ENCODE results near the gene PDYN.

PDYN gene

GRCh38 chr20:1952737-1953530, 40.9 kb downstream of the PDYN start:
- DNase-seq (ENCODE audit: low read depth in 2 of 2, low spot score in 1 of 2) = no peak

- DNase-seq (ENCODE audit: low read depth in 2 of 2, low spot score in 1 of 2) = no peak
Measured at GRCh38 chr20:1951436-1952115, 42.3 kb downstream of the PDYN start.

DNA sequence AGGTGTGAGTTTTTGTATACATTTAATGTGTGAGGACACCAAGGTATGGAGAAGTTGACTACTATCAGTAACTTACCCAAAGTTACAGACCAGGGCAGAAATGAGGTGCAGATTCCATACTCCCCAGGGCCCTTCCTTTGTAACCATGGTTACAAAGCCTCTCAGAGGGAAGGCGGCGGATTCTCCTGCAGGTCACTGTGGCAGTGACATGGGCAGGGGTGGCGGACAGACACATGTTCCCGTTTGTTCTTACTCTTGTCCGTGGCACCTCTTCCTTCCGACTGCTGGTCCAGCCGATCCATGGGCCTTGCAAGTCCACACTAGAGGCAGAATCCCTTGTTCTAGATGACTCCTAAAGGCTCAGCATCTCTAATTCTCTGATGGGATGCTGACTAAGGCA, 43.0 kb downstream of the PDYN start:
- no peak for DNase-seq (ENCODE audit: low read depth in 2 of 2, low spot score in 1 of 2)

DNA sequence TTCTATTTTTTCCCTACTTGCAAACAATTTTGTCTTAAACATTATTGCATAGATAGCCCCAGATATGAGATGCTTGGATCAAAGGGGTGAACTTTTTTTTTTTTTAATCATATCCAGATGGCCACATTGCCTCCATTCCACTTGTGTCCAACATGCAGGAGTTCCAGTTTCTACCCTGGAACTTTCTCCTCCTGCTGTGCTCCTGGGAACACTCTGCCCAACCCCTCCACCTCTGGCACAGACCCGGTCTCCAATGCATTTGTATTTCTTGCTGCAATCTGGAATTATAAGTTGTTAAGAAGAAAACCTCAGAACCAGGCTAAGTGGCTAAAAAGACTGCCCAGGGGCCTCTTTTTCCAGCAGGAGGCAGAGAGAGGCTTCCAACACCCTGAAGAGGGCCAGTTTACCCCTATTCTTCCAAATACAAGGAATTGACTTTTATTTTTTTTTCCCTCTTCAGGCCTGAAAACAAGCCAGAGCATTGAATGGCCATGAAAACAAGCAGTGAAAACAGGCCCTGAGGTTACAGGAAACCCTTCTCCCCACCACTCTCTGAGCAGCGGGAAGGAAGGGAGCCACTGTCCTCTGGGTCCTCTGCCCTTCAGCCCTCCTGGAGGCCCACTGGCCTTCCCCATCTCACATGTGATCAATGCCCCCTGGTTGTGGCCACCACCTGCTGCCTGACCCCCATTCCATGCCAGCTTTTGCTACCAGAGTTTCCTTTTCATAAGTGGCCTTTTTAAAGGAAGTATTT, 44.3 kb downstream of the PDYN start:
- no peak for DNase-seq (ENCODE audit: low read depth in 2 of 2, low spot score in 1 of 2)

- no peak for DNase-seq (ENCODE audit: low read depth in 2 of 2, low spot score in 1 of 2)
Measured at GRCh38 chr20:1947535-1947846, 46.4 kb downstream of the PDYN start.

- no peak for DNase-seq (ENCODE audit: low read depth in 2 of 2, low spot score in 1 of 2)
Measured at GRCh38 chr20:1946762-1947534, 46.9 kb downstream of the PDYN start.

DNA sequence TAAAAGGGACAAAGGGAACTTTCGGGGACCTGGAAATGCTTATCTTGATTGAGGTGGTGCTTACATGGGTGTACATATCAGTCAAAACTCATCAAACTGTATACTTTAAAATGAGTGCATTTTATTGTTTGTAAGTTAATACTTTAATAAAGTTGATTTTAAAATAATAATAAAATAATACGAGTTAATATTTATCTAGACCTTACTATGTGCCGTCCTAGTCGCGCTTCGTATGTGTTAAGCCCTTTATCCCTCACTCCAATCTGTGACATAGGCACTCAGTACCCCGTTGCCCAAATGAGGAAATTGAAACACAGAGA, 47.5 kb downstream of the PDYN start:
- DNase-seq (ENCODE audit: low read depth in 2 of 2, low spot score in 1 of 2) = no peak

DNA sequence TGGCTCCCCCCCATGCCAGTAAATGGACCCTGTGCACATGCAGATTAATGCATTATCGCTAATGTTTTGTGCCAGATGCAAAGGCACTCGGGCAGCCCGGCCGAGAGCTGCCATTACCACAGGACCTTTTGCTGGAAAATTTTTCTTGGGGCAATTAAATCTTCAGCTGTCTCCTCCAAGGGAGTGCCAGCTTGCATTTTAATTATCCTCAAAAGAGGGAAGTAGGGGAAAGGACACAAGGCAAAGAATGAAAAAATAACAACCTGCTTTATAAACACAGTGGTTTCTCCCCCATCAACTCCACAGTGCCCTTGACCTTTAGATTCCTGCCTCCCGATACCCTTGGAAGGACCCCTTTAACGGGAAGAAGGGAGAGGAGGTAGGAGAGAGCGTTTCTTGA, 48.2 kb downstream of the PDYN start:
- no peak for DNase-seq (ENCODE audit: low read depth in 2 of 2, low spot score in 1 of 2)

DNA sequence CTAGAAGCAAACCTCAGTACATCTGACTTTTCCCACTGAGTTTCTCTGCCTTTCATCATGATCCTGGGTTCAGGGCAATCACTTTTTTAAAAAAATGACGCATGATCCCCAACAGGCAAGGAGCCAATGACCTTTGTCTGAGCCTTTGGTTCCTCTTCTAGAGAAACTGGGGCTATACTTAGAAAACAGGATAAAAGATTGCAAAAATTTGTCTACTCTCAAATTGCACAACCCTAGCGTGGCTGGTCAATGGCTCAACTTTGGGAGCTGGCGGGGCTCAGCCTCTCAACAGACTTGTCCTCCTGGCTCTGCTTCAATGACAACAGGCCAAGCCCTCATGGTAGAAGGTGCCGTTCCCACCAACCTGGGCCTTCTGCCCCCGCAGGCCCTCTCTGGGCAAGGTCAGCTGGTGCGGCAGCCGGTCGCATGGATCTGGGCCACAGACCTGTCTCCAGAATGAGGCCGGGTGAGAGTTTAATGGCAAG, 48.7 kb downstream of the PDYN start:
- DNase-seq (ENCODE audit: low read depth in 2 of 2, low spot score in 1 of 2) = no peak

GRCh38 chr20:1944345-1945091, 49.3 kb downstream of the PDYN start:
- DNase-seq (ENCODE audit: low read depth in 2 of 2, low spot score in 1 of 2) = no peak

DNA sequence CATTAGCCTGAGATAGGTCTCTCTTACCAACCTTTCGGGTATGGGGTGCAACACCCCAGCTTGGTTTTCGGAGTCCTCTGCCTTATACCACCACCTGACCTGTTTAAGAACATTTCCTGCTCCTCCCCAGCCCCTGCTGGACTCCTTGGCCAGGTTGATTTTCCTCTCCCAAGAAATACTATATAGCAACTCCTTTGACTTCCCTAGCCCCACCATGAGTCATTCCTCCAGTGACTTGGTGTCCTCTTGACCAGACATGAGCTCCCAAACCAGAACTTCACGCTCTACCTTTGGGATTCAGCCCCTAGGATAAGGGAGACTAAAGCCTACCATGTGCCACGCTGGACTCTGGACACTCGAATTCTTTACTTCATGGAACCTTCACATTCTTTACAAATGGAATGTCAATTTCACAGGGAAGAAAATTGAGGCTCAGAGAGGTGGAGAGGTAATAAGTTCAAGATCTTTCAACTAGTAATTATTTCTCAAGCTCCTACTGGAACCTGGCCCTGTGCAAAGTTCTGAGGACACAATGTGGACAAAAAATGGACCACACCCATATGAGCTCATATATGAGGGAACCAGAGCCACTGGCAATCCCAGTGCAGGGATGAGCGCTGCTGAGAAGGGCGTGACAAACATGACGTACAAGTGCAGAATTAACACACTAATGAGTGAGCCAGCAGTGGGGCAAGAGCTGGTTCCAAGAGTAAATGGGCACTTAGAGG, 50.4 kb downstream of the PDYN start:
- DNase-seq (ENCODE audit: low read depth in 2 of 2, low spot score in 1 of 2) = no peak

DNA sequence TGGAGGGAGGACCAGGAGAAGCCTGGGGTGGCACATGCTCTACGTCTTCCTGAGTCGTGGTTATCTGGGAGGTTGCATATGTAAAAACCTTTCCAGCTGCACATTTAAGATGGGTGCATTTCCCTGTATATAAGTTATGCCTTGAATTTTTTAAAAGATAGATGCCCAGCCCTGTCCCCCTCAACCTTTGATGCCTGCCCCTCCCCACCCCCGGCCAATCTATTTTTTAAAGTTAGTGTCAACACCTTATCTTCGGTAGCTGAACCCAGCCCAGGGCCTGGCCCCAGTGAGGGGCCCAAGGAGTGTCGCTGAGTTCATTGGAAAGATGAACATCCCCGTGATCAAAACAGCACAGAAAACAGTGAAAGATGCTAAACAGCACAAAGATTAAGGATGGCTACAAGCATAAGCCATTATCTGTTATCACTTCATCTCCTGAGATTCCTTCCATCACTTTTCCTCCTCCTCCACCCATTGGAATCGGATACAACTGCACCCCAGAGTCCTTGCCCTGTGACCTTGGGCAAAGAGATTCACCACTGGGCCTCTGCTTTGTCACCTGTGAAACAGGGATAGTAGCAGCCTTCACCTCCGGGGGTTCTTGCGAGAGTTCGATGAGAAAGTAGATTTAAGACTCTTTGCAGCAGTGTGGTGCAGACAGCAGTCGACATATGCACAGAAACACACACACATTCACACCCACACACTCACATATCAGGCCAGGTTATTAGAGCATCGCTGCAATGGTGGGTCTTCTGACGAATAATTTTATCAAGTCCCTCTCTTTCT, 51.2 kb downstream of the PDYN start:
- DNase-seq (ENCODE audit: low read depth in 2 of 2, low spot score in 1 of 2) = no peak

DNA sequence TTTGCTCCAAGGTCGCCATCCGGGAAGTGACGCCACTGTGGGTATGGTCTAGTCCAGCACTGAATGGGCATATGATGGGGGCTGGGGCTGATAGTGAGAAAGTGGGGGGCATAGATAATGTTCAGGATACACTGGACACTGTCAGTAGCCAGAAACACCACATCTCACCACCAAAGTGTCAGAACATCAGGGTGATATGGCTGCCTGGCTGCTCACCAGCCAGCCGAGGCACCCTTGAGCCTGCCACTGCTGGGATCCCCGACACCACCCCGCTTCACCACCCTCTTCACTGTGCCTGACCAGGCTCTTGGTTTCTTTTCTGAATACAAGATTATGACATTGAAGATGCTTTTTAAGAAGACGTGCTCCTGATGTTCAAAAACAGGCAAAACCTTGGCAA, 51.8 kb downstream of the PDYN start:
- no peak for DNase-seq (ENCODE audit: low read depth in 2 of 2, low spot score in 1 of 2)

GRCh38 chr20:1941226-1941625, 52.6 kb downstream of the PDYN start:
- DNase-seq (ENCODE audit: low read depth in 2 of 2, low spot score in 1 of 2) = no peak

DNA sequence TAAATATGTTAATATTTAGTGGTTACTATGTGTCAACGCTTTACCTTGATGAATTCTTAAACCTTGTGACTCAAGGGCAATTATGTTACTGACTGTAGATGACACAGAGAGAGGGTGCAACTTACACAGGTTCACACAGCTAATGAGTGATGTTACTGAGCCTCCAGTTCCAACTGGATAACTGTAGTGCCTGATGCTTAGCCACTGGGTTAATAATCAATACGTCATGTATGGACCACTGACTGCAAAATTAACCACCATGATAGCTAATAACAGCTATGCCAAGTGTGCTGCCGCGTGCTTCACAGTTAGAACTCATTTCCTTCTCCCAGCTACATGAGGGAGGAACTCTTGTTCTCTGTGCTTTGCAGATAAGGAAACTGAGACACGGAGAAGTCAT, 53.3 kb downstream of the PDYN start:
- DNase-seq (ENCODE audit: low read depth in 2 of 2, low spot score in 1 of 2) = no peak

- DNase-seq (ENCODE audit: low read depth in 2 of 2, low spot score in 1 of 2) = no peak
Measured at GRCh38 chr20:1939270-1939595, 54.6 kb downstream of the PDYN start.

GRCh38 chr20:1938464-1939269, 55.2 kb downstream of the PDYN start:
- DNase-seq (ENCODE audit: low read depth in 2 of 2, low spot score in 1 of 2) = no peak

DNA sequence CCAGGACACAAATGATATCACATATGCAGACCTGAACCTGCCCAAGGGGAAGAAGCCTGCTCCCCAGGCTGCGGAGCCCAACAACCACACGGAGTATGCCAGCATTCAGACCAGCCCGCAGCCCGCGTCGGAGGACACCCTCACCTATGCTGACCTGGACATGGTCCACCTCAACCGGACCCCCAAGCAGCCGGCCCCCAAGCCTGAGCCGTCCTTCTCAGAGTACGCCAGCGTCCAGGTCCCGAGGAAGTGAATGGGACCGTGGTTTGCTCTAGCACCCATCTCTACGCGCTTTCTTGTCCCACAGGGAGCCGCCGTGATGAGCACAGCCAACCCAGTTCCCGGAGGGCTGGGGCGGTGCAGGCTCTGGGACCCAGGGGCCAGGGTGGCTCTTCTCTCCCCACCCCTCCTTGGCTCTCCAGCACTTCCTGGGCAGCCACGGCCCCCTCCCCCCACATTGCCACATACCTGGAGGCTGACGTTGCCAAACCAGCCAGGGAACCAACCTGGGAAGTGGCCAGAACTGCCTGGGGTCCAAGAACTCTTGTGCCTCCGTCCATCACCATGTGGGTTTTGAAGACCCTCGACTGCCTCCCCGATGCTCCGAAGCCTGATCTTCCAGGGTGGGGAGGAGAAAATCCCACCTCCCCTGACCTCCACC, 56.4 kb downstream of the PDYN start:
- no peak for DNase-seq (ENCODE audit: low read depth in 2 of 2, low spot score in 1 of 2)

All from stimulated activated CD8-positive, alpha-beta memory T cell treated with anti-CD3 and anti-CD28 coated beads, Interleukin-4, amount 100 ng/mL, for 1 hour (primary cell).